GM19455 (cell line): ENCODE data around the gene ADGRL3.

Experiments
- ATAC-seq: cut with Tn5 transposase; IDR thresholded peaks from one replicate; pipeline ENCODE4 v1.9.1; 2021; ENCODE audit not compliant: unreplicated experiment

The ADGRL3 gene

DNA sequence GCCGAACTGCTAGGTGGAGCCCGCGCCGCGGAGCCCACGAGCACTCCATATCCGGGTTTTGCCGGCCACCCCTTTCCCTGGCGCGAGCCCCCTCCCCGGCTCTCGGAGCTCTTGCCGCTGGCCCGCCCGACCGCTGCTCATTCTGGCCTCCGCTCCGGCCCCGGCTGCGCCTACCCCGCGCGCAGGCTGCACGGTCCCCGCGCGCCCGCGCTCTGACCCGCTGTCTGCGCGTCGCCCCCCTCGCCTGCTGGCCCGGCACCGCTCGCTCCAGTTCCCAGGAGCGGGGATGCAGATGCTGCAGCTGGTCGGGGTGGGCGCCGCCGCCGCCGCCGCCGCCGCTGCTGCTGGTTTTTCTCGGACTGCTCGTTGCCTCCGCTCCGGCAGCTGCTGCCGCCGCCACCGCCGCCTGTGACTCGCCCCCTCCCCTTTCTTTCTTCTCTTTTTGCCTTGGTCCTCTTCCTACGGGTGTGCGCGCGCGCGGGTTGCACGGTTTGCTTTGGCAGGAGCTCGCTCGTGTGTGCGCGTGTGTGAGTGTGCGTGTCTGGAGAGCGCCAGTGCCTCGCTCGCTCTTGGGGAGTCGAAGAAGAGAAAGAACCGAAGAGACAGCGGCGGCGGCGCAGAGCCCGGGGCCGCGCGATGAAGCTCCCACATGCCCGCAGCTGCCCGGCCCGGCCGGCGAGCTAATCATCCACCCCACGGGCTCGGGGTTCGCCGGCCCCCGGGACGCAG, at the start of gene ADGRL3:
ADGRL3 (plus strand) TSS at position 140 of the 729 bp plus-strand sequence.
- ATAC-seq: no peak

DNA sequence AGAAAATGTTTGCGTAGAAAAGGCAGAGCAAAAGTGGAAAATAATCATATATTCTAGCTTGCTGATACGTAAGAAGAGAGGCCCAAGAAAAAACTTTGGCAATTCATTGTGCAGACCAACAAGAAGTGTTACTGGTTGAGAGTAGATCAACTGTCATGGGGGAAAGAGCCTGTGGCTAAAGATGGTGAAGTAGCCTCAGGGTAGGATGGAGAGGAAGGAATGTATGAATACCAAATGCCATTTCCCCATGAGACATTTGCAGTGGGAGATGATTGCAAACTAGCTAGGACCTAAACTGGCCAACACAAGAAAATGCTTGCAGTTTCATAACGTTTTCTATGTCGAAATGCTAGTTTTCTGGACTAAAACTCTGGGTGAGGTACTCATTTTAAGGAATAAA, 47.7 kb upstream of the ADGRL3 start:
- no peak for ATAC-seq

DNA sequence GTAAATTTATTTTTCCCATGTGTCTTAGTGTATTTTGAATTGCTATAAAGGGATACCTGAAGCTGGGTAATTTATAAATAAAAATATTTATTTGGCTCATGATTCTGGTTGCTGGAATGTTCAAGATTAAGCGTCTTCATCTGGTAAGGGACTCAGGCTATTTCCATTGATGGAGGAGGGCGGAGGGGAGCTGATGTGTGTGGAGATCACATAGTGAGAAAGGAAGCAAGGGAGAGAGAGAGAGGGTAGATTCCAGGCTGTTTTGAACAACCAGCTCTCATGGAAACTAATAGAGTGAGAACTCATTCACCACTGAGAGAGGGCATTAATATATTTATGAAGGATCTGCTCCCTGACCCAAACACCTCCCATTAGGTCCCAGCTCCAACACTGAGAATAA, 39.6 kb upstream of the ADGRL3 start:
- no peak for ATAC-seq

DNA sequence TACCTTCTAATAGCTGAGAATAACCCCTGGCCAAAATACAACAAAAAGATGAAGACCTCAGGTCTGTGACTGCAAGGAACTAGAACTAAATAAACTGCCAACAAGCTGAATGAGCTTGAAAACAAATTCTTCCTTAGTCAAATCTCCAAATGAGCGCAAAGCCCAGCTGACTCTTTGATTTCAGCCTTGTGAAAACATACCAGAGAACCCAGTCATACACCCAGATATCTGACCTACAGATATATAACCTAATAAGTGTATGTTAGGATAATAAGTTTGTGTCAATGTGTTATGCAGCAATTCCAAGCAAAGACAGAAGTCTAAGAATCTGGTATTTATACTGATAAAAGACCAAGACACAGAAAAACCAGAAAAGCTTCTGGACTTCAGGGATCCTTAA, 38.0 kb upstream of the ADGRL3 start:
- no peak for ATAC-seq

DNA sequence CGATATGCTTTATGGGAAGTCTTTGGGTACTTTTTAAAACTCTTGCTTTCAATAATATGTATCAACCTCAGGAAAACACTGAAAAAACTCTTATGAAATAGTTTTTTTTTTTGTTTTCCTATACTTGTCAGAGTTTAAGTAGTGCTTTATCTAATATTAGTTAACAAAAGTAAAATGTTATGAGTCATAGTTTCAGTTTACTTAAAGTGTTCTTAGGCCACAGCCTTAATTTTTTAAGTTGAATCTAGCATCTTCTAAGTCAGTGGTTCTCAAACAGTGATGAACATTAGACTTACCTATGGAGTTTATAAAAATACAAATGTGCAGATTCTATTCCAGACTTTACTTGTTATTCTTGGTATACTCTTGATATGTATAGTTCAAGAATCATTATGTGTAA, 26.3 kb upstream of the ADGRL3 start:
- ATAC-seq: no peak

DNA sequence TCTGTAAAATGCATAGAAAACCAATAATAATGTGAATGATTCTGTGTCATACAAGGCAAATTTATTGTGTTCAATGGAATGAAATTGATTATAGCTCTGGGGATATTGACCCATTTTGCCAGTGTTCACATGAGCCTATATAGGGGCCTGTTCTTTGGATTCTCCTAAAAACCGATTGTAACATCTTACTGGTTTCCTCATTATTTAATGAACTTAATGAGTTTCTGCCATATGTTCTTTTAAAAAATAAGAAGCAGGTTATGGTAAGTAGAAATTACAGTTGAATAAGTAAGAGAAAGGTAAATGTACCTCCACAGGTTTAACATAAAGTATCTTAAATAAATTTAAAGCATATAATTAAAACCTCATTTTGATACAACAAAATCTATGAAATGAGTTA, 24.6 kb upstream of the ADGRL3 start:
- ATAC-seq: no peak

DNA sequence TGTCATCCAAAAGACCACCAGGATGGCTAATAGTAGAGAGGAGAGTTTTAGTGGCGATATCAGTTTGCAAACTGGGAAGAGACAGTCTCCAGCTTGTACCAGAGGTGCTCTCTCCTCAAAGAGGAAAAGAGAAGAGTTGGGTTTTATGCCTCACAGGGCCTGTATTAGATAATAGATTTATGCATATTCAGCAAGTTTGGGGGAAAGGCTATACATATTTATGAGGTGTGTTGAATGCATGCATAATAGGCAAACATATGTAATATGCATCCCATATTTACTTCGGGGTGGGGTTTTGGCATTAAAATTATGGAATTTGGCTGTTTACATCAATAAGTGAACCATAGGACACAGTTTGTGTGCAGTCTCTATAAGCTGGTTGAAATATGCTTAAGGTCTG, 22.8 kb upstream of the ADGRL3 start:
- ATAC-seq: no peak

DNA sequence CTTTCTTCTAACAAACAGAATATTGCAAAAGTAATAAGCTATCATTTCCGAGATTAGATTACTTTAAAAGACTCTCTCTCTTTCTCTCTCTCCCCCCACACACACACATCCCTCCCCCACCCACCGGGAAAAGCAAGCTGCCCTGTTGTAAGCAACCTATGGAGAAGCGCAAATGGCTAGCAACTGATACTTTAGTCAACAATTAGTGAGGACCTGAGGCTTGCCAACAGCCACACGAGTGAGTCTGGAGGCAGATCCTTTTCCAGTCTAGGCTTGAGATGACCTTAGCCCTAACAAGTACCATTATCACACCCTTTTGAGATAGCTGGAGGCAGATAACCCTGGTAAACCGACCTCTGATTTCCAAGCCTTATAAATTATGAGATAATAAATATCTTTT, 19.7 kb upstream of the ADGRL3 start:
- ATAC-seq: no peak

DNA sequence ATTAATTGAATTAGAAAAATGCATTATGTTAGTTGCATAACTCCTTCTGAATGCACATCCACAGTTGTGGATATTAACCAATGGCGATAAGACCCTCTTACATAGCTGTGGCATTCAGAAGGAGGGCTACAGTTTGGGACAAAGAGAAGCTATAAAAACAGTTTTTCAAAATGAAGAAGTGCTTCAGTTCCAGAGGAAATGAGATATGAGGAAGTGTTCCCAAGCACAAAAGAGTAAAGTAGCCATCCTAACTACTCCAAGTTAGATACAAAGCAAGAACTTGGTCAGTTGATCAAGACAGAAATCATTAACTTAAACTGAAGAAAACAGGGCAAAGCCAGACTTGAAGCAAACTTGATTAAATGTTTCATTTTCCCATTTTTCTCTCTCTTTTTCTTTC, 17.2 kb upstream of the ADGRL3 start:
- ATAC-seq: no peak

DNA sequence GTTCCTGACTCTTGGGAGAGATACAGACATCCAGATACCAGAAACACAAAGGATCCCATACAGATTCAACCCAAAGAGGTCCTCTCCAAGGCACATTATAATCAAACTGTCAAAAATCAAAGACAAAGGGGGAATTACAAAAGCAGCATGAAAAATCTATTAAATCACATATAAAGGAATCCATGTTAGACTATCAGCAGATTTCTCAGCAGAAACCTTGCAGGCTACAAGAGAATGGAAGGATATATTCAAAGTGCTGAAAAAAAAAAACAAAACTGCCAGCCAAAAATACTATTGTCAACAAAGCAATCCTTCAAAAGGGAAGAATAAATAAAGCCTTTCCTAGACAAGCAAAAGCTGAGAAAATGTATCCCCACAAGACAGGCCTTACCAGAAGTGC, 14.8 kb upstream of the ADGRL3 start:
- ATAC-seq: no peak

DNA sequence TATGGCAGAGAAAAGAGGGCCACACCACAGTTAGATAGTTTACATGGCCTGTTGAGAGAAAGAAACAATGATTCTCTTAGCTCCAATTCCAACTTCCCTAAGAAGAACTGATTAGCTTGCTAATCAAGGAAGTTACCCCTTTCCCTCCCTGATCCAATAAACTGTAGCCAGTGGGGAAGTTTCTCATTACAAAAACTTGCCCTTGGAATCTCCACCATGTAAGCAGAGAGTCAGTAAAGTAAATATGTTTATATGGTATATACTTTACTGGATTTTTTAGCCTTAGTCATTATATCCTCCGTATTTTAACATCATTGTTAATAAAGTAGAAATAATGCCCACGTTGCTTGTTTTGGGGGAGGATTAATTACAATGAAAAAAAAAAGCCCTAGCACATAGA, 7.7 kb upstream of the ADGRL3 start:
- ATAC-seq: no peak

DNA sequence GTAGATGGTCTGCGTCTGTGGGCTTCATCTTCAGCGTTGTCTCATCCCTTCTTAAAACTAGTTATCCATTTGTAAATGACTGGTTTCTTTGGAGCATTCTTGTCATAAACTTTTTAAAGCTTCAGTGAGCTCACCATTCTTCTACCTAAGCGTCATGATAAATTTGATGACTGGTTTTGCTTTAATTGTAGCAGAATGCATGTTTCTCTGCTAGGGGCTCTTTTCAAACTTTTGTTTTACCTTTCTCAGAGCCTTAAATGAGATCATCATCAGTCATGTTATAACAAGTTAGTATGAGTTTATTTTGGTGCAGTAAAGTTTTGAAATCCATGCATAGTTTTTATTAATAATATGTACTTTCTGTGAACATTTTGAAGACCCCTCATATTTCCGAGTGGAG, 6.3 kb upstream of the ADGRL3 start:
- ATAC-seq: no peak

DNA sequence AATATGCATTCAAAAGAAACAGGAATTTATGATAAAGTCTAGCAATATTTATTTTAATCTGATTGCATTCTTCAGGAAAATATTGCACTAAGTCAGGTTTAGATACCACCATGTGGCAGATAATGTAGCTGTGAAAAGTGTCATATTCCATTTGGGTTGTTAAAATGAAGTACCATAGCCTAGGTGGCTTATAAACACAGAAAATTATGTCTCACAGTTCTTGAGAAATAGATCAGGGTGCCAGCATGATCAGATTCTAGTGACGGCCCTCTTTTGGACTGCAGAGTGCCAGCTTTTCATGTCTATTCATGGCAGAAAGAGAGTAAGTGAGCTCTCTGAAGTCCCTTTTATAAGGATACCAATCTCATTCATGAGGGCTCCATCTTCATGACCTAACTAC, 5.6 kb upstream of the ADGRL3 start:
- no peak for ATAC-seq

DNA sequence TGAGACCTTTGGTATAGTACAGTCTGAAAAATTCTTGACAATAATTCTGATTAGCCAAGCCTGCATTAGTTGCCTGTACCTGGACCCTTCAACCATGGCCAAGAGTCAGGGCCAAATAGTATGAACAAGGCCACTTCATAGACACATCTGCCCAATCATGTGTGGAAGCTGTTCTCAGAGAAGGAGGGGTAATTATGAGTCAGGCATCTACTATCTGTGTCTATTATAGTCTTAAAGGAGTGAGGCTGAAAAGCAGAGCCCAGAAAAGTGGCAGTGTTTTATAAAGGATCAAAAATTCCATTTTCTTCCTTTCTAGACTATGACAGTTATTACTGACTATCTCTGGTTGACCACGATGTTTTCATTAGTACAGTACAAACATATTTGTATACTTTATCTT, 5.0 kb upstream of the ADGRL3 start:
- ATAC-seq: no peak

DNA sequence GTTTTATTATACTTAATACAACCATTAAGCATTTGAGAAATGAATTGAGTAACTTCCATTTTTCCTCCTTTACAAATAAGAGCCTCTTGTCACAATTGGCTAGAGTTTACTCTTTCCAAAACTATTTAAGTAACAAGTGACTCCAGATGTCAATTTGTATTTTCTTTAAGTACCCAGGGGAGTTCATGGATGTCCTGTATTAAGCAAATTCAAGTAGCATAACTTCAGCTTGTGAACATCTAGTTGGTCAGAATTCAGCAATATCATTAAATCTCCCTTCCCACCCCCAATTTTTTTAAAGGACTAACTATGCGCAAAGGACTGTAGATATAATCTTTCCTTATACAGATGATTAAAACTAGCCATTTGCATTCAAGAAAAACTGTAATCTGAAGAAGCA, 1.4 kb upstream of the ADGRL3 start:
- ATAC-seq: no peak

DNA sequence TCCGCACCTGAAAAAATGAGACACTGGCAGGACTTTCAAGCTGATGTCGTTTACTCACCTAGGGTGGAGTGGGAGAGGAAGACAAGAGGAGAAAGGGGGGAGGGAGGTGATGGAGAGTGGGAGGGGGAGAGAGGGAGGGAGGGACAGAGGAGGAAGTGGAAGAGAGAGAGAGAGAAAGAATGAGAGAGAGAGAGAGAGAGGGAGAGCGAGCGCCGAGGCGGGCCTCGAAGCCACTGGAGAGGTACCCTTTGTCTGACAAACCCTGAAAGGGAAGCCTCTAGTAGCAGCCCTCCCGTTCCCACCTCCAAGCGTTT, 296 bp upstream of the ADGRL3 start:
- ATAC-seq: no peak

DNA sequence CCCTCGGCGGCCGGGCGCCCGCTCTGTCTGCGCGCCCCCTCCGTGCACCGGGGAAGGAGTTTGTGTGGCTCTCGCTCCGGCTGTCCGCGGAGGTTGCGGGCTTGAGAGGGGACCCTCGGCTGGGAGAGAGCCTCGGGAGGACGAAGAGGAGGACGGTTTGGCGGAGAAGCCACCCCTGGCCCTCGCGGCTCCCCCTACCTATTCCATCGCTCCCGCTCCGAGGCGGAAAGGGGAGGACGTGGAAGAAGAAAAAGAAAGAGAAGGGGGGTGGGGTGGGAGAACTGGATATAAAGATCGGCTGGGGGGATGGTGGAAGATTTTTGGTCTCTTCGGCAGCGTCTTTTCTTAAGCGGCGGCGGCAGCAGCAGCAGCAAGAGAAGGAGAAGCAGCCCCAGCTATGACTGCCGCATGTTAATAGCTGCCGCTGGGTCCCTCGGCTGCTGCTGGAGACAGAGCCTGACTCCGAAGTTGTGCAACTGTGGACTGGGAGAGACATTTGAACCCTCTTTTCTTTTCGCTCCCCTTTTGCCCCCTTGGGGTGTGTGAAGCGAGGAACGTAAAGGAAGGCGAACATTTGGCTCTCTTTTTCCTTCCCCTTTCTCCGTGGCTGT, 895 bp downstream of the ADGRL3 start:
- no peak for ATAC-seq

DNA sequence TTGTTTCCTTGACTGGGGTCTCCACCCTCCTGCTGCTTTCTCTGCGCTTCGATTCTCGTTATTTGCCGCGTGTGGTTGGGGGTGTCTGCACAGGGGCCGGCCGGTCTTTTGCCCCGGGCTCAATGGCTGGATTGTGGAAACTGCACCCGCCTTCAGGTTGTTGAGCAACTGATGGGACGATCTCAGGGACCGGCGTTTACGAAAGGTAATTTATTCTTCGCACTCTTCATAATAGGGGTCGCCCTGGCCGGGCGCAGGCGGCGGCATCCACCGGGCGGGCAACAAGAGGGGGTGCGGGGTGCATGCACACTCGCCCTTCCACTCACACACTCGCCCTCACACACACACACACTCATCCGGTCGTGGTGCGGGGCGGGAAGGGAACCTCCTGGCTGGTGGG, 1.4 kb downstream of the ADGRL3 start:
- no peak for ATAC-seq

DNA sequence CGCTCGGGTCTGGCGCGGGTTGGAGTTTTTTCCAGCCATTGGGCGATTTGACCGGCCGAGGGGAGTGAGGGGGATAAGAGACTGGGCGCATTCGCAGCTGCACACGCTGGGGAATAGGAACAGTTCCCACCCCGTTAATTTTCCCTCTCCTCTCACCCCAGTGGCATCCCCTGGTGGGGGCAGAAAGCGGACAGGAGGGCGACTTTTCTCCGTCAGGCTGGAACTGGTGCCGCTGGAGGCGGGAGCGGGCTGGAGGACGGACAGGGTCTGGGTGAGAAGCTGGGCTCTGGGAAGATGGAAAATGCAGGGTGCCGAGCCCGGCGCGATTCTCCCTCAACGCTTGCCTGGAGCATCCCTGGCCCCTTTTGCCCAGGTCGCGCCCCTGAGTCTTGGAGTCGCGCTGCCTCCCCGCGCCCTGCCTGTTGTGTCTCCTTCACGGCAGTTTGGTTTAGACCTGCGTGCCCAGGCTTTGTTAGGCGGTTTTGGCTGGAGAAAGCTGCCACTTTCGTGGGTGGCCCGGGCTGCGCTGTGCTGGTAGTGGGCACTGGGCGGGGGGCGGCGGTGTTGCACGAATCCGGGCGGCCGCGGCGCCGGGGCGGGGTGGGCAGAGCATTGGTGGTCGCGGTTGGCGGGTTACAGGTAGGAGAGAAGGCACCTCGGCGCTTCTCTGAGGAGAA, 2.0 kb downstream of the ADGRL3 start:
- ATAC-seq: no peak

DNA sequence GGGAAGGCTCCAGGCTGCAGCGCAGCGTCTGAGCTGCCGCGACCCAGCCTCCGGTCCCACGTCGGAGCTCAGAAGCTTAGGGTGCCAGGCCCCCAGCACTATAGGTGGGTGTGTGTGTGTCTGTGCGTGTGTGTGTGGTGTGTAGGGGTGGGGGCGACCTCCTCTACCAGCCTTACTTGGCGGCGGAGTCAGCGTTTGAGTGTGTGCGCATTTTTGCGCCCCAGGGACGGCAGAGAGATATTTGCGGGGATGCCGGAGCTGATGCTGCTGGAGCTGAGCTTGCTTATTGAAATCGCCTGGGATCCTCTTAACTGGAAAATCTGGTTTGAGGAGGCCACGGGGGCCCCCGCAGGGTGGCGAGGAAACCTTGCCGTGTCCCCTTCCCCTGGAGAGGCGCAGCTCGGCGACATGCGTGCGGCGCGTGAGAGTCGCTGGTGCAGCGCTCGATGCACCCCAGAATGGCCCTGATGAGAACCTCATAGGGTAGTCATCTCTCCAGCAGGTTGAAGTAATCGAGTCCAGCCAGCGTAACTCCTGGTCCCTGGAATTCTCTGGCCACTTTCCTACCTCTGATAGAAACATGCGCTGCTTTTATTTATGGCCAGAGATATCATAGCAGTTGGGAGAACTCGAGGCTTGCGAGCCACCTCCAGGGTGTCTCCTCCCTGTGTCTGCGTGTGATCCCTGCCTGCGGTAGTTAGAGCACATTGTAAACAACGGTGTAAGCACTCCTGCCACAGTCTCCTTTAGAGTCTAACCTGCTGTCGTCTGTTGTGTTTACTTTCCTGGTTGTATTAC, 2.7 kb downstream of the ADGRL3 start:
- no peak for ATAC-seq

DNA sequence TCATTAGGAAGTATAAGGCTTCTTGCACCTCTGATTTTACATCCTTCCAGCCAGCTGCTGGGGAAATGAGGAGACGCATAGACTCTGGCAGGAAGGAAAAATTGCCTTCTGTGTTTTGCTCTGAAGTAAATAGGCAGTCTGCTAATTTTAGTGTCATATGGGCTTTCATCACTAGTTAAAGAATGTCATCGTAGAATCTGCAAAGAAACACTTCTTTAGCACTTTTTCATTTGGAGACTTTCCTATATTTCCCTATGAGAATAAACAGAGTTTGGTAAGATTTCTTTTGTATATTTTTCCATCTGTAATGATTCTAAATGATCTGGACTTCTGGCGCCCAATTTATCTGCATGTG, 3.3 kb downstream of the ADGRL3 start:
- no peak for ATAC-seq
